KG1 (cell line): ENCODE measurements around the gene SYT9.

Experiments
- DNase-seq: peaks from one replicate; lab custom pipeline; 2025; lab: John Stamatoyannopoulos, UW

The SYT9 gene

GRCh38 chr11:7251836-7252682 is at the start of gene SYT9:
Gene SYT9 (plus strand): TSS chr11:7251904. CDS start chr11:7252187, 283 bp downstream.
- no peak for DNase-seq

GRCh38 chr11:7202412-7202811 is 49.3 kb upstream of the SYT9 start:
- no peak for DNase-seq

DNA sequence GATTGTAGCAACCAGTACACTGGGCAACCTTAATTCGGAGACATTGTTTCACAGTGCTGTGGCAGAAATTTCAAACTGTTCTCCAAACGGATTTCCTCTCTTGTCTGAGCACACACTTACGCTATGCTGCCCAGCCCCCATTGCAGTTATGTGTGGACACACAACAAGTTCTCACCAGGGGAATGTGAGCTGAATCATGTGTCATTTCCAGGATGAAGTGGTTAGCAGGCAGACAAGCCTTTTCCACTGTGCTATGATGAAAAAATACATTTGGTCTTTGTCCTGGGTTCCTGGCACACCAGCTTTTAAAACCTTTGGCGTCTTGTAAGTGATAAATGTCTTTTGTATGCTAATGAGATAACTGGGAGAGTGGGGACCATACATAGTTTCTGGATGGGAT is 46.9 kb upstream of the SYT9 start:
- DNase-seq = no peak

DNA sequence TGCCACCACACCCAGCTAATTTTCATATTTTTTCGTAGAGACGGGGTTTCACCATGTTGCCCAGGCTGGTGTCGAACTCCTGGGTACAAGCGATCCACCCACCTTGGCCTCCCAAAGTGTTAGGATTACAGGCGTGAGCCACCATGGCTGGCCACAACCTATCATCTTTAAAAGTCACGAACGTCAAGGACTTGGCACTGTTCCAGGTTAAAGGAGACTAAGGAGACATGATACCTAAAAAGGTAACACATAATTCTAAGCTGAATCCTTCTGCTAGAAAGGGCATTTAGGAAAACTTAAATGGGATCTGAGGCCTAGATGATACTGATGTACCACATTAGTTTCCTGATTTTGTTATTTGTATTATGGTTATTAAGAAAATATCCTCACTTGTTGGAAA is 43.3 kb upstream of the SYT9 start:
- DNase-seq = no peak

GRCh38 chr11:7219491-7219890 is 32.2 kb upstream of the SYT9 start:
- no peak for DNase-seq

- no peak for DNase-seq
Measured at GRCh38 chr11:7220636-7221035, 31.1 kb upstream of the SYT9 start.

DNA sequence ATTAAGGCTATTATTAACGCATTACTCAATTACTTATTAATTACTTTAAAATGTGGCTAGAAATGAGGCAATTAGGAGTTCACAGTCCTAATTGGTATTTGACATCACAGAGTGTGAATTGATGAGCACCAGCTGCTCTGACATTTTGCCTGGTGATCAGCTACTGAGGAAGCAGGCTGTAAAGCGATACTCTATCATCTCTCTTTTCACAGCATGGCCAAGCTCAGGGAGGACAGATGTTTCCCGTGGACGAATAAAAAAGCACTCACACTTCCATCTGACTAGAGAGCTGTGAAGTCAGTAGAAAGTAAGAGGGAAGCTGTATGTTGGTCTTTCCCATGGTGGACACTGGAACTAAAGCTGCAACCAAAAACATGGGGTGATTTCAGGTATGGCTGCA is 29.1 kb upstream of the SYT9 start:
- no peak for DNase-seq

- DNase-seq = no peak
Measured at GRCh38 chr11:7239877-7240276, 11.8 kb upstream of the SYT9 start.

GRCh38 chr11:7245341-7245740 is 6.4 kb upstream of the SYT9 start:
- DNase-seq = no peak

- no peak for DNase-seq
Measured at GRCh38 chr11:7246179-7246578, 5.5 kb upstream of the SYT9 start.

DNA sequence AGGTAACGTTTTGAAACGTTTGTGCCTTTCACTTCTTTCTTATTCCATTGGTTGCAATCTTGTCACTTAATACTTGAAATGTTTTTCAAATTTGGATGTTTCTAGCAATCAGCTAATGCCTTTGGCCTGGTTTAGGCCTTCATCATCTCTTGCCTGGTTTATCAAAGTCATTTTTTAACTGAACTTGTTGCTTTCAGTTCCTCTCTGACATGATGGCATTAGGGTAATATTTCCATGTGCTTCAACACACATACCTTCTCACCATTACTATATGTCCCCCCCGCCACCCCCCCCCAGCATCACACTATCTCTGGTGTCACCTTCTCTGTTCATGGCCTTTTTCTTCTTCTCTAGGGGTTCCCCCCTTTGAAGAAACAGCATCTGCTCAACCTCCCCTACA is 1.5 kb upstream of the SYT9 start:
- DNase-seq = no peak

GRCh38 chr11:7251487-7251835 is 243 bp upstream of the SYT9 start:
- no peak for DNase-seq

DNA sequence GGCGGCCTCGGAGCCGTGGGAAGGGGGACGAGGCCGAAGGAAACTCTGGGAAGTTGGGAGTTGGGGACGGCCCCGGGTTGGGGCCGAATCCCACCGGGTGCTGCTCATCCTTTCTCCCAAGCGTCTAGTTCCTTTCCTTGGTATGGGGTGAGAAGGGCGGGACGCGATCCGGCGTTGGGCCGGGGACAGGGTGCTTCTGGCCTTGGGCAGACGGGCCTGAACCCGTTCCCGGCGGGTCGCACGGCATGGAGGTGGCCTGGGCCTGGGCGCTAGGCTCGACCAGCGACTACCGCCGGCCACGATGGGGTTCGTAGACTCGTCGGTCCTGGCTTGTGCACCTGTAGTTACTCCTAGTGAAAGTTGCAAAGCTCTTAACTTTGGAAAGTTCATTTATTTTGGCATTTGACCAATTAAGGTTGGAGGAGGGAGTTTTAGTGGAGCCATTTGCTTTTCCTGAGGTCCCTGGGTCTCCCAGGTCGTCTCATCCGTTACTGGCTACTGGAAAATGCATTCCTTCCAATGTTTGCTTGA is 1.0 kb downstream of the SYT9 start:
- no peak for DNase-seq

GRCh38 chr11:7253800-7254199 is 2.1 kb downstream of the SYT9 start:
- DNase-seq = no peak

GRCh38 chr11:7254731-7255291 is 3.1 kb downstream of the SYT9 start:
- no peak for DNase-seq

GRCh38 chr11:7256943-7257342 is 5.2 kb downstream of the SYT9 start:
- DNase-seq = no peak

- DNase-seq = no peak
Measured at GRCh38 chr11:7257724-7258123, 6.0 kb downstream of the SYT9 start.

DNA sequence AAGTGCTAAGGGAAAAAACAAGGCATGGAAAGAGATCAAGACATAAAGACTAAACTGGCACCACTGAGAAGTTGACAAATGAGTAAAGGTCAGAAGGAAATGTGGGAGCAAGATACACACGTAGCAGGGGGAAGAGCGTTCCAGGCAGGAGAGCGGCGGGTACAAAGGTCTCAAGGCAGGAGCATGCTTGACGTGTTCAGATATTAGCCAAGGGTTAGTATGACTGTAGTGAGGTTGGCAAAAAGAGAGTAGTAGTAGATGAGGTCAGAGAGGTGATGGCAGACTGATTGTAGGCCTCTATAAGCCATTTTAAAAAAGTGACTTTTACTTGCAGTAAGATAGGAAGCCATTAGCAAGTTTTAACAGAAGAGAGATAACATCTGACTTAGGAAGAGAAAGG is 9.9 kb downstream of the SYT9 start:
- DNase-seq = no peak

GRCh38 chr11:7262672-7263071 is 11.0 kb downstream of the SYT9 start:
- DNase-seq = no peak

DNA sequence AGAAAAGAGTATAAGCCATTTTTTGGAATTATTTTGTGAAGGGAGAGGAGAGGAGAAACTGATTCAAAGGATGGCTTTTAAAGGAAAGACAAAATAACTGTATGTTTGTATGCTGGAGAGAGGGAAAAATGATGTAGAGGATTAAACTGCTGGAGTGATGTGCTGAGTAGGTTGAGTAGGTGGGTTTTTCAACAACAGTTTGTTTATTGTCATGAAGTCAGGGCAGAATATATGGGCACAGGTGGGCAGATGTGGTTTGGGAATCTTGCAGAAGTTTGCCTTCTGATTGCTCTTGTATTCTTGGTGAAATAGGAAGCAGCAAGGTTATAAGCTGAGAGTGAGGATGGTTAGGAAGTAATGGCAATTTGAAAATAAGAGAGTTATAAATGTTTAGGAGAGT is 12.1 kb downstream of the SYT9 start:
- DNase-seq = no peak

- no peak for DNase-seq
Measured at GRCh38 chr11:7268758-7269157, 17.1 kb downstream of the SYT9 start.

- no peak for DNase-seq
Measured at GRCh38 chr11:7270233-7270865, 18.6 kb downstream of the SYT9 start.

GRCh38 chr11:7272373-7272772 is 20.7 kb downstream of the SYT9 start:
- DNase-seq = no peak
